GM12878 (cell line): ENCODE measurements around the gene KCNC2. TPM values are rescaled to one million over a fixed set of nuclear protein-coding genes. Genes with fewer than 3 reads are reported as not detected.

Experiments used
- ATAC-seq: fragments of 200-7000 bp; cut with Tn5 transposase; 3 replicates; pipeline ENCODE4 v1.9.1; 2020; ENCODE audit warnings: mild to moderate bottlenecking, moderate library complexity
- BruUV-seq: library from RNA; stranded (reverse); fragments of 400-500 nt; replicated peaks from 2 replicates; lab custom pipeline; 2021; lab: Mats Ljungman, UMichigan
- CTCF ChIA-PET: fragments of 300-600 bp; sonication (Branson Sonifier 250); formaldehyde crosslinking; extraction: SDS; loops from one replicate; lab custom pipeline; 2021; ENCODE audit warnings: inconsistent platforms; lab: Yijun Ruan, JAX
- POLR2A ChIA-PET: fragments of 350-600 bp; formaldehyde crosslinking; extraction: SDS; loops from one replicate; lab custom pipeline; 2021; ENCODE audit warnings: inconsistent platforms; lab: Charles Lee
- RAD21 ChIA-PET: fragments of 300-600 bp; sonication (Branson Sonifier 250); formaldehyde crosslinking; loops from one replicate; lab custom pipeline; 2023; ENCODE audit warnings: antibody characterized with exemption; ENCODE audit not compliant: unreplicated experiment; lab: Charles Lee
- SMC1A ChIA-PET: fragments of 300-600 bp; sonication (Branson Sonifier 250); formaldehyde crosslinking; loops from one replicate; lab custom pipeline; 2023; ENCODE audit not compliant: unreplicated experiment, uncharacterized antibody; lab: Charles Lee
- DNase-seq: peaks from one replicate; pipeline ENCODE4 v3.0.0-alpha.2; 2011; ENCODE audit warnings: low read depth, low spot score
- FAIRE-seq: peaks from 3 replicates; lab custom pipeline; 2011; peaks lifted over from hg19 to GRCh38; lab: Jason Lieb, UNC
- H2AFZ ChIP-seq: 2 replicates; pipeline ENCODE4 v1.6.0; 2011; ENCODE audit warnings: low read depth, low read length, control low read depth; ENCODE audit not compliant: control insufficient read depth
- H3K27ac ChIP-seq: 2 replicates; pipeline ENCODE4 v1.5.1; 2011; ENCODE audit warnings: control low read depth; ENCODE audit not compliant: control insufficient read depth, insufficient read depth
- H3K27me3 ChIP-seq, 2 experiments: replicated peaks in 1 of 2; 2 replicates each; pipeline versions ENCODE4 v1.6.0 to v1.6.1; 2011; ENCODE audit warnings: low read length in 1 of 2; ENCODE audit not compliant: control insufficient read depth in 2 of 2, insufficient read depth in 2 of 2
- H3K36me3 ChIP-seq, 2 experiments: 2 replicates each; pipeline ENCODE4 v1.5.1; 2011; ENCODE audit warnings: low read length in 1 of 2; ENCODE audit not compliant: control insufficient read depth in 2 of 2, insufficient read depth in 2 of 2
- H3K4me1 ChIP-seq: 2 replicates; pipeline ENCODE4 v1.6.1; 2011; ENCODE audit warnings: mild to moderate bottlenecking, low read length, moderate library complexity, mixed read lengths; ENCODE audit not compliant: control insufficient read depth, insufficient read depth
- H3K4me2 ChIP-seq: 2 replicates; pipeline ENCODE4 v1.6.0; 2011; ENCODE audit warnings: control low read depth; ENCODE audit not compliant: control insufficient read depth, insufficient read depth
- H3K4me3 ChIP-seq: fragments of 200-600 bp; sonication (generic); 2 replicates; pipeline ENCODE4 v1.5.1; 2016
- H3K79me2 ChIP-seq: 2 replicates; pipeline ENCODE4 v1.6.0; 2011; ENCODE audit warnings: low read length; ENCODE audit not compliant: control insufficient read depth, insufficient read depth
- H3K9ac ChIP-seq: 2 replicates; pipeline ENCODE4 v1.8.0; 2011; ENCODE audit warnings: low read length, control low read depth, mixed read lengths; ENCODE audit not compliant: control insufficient read depth, insufficient read depth
- H3K9me3 ChIP-seq: replicated peaks from 3 replicates; pipeline ENCODE4 v1.5.1; 2011; ENCODE audit warnings: mild to moderate bottlenecking, low read length; ENCODE audit not compliant: control insufficient read depth, insufficient read depth
- H4K20me1 ChIP-seq: 2 replicates; pipeline ENCODE4 v1.6.0; 2011; ENCODE audit not compliant: control insufficient read depth, insufficient read depth
- HDGF ChIP-seq: fragments of 450-650 bp; IDR thresholded peaks from 2 replicates; pipeline ENCODE4 v1.6.1; 2016; ENCODE audit warnings: antibody characterized with exemption
- NFIC ChIP-seq: IDR thresholded peaks from 2 replicates; pipeline ENCODE4 v1.6.1; 2012; ENCODE audit warnings: low read depth, mild to moderate bottlenecking, inconsistent platforms, low read length, moderate library complexity
- NR2C1 ChIP-seq: fragments of 450-650 bp; IDR thresholded peaks from 2 replicates; pipeline ENCODE4 v1.6.1; 2017; ENCODE audit warnings: antibody characterized with exemption, mild to moderate bottlenecking, moderate library complexity
- PML ChIP-seq: IDR thresholded peaks from 2 replicates; pipeline ENCODE4 v1.6.1; 2012; ENCODE audit warnings: low read length, inconsistent platforms
- SREBF1 ChIP-seq: IDR thresholded peaks from 2 replicates; pipeline ENCODE4 v1.6.1; 2012; ENCODE audit warnings: mild to moderate bottlenecking, low read length
- TBL1XR1 ChIP-seq: IDR thresholded peaks from 2 replicates; pipeline ENCODE4 v1.6.1; 2012; ENCODE audit warnings: low read depth, low read length, improper control_type of control experiment
- ZNF207 ChIP-seq: fragments of 450-650 bp; IDR thresholded peaks from 2 replicates; pipeline ENCODE4 v1.6.1; 2014; ENCODE audit warnings: antibody characterized with exemption, mild to moderate bottlenecking, borderline replicate concordance
- WGBS: methylation state at CpG from one replicate; pipeline ENCODE4 v1.1.6; 2016; ENCODE audit warnings: low lambda C conversion rate; ENCODE audit not compliant: insufficient replicate concordance, insufficient coverage; ENCODE audit errors: missing lambda C conversion rate; 5-methylcytosine and 5-hydroxymethylcytosine counted together
- in situ Hi-C: fragments of 300-500 bp; cut with MboI; formaldehyde crosslinking; loops from 9 replicates; pipeline ENCODE4 v1.14.3; 2018; ENCODE audit warnings: mixed read lengths
- intact Hi-C: fragments of 100-400 bp; cut with micrococcal nuclease; formaldehyde crosslinking; loops from one replicate; pipeline ENCODE4 v1.14.2; 2022; ENCODE audit not compliant: unreplicated experiment
- polyA plus RNA-seq, 11 experiments: library from polyadenylated mRNA; depleted of rRNA in 4 of 11; unstranded in 6 of 11; stranded (reverse) in 5 of 11; fragments of >200 nt; fragmentation: Nextera tagmentation in 4 of 11; fragmentation: Illumina TruSeq in 1 of 11; extraction: Ambion mirVana in 4 of 11; extraction: Trizol in 1 of 11; gene quantifications; 1 replicate in 1 of 11; 2 replicates in 10 of 11; pipeline versions ENCODE4 v1.2.1 to v1.2.3, GENCODE V29; 2011 to 2016; ENCODE audit warnings: inconsistent platforms in 2 of 11, missing spikeins in 2 of 11, low read depth in 1 of 11
- total RNA-seq, 4 experiments: library from RNA; depleted of rRNA in 3 of 4; stranded (reverse); fragments of >200 nt in 3 of 4; fragmentation: Illumina TruSeq in 1 of 4; extraction: Trizol in 1 of 4; gene quantifications; 2 replicates each; pipeline versions ENCODE4 v1.2.1 to v1.2.3, GENCODE V29; 2013 to 2021

The KCNC2 gene
- total and polyA plus RNA-seq, 10 of the 15 experiments (the other 5 are each of a cell fraction or from before 2014, with no cell fraction given): 0.03 to 2.3 (median 0.08) TPM; not detected in 7

GRCh38 chr12:75000120-75000519, 209.5 kb downstream of the KCNC2 start (continued):
- TF ChIP-seq TBL1XR1 (no peak), NFIC (no peak)
- TF ChIP-seq, all 136 proteins: peak for 0

DNA sequence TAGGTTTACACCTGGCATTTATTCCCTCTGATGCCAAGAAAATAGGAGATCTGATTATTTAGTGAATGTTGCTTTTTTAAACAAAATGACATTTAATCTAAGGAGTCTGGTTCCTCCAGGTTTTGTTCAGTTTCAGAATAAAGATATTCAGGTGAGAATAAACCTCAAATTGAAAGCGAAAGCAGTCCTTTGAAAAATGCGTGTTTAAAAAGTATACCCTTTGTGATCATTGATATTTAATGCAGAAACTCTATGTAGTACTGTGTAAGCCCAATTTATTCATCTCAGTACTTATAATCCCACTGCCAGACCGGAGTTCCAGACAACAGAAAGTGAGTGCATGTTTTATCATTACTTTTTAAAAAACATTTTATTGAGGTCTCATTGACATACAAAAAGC, 210.2 kb downstream of the KCNC2 start:
- TF ChIP-seq PML (no peak), SREBF1 (no peak), ZNF207 (no peak), HDGF (no peak), NR2C1 (no peak)
- no peaks in the 10 kb centered on the region for H3K79me2 ChIP-seq
- no peak overlapping the region for H3K4me3 ChIP-seq
- ATAC-seq (peak; percentile 63), FAIRE-seq (no peak), DNase-seq (no peak)
- H3K36me3 ChIP-seq: no peaks in the 10 kb centered on the region
- H3K27me3 ChIP-seq: no peaks in the 10 kb centered on the region
- WGBS: 16% methylated on average over 3 of the region's 3 CpGs
- H3K4me1 ChIP-seq: no peaks in the 10 kb centered on the region
- no peaks in the 10 kb centered on the region for H3K9me3 ChIP-seq
- H3K9ac ChIP-seq: no peak overlapping the region
- no peak overlapping the region for H3K4me2 ChIP-seq
- H2AFZ ChIP-seq: no peak overlapping the region
- RAD21 ChIA-PET: interaction anchor here (1.7 to 2.1 kb wide), 2 partner anchors 11 to 15 kb away, joined by 7 read pairs; no protein-coding TSS in a partner anchor
- H3K27ac ChIP-seq: no peak overlapping the region
- in situ Hi-C loops: no loop called here
- H4K20me1 ChIP-seq: no peaks in the 10 kb centered on the region
- POLR2A ChIA-PET: interaction anchor here (0.6 kb wide), 1 partner anchor 924 kb away, joined by 3 read pairs; no protein-coding TSS in a partner anchor
- CTCF ChIA-PET: interaction anchor here (1.0 kb wide), 2 partner anchors 44 to 136 kb away, joined by 3 read pairs; no protein-coding TSS in a partner anchor
- BruUV-seq: no TSS peak
- intact Hi-C loops: no loop called here
- SMC1A ChIA-PET: interaction anchor here (0.6 to 2.0 kb wide), 8 partner anchors 9 to 56 kb away, joined by 3 to 10 read pairs (median 4); no protein-coding TSS in a partner anchor

Other genes starting within 250 kb of the KCNC2 start
- gene CAPS2, start 120.5 kb upstream of the KCNC2 start, total RNA-seq (2014; rRNA removed): 3.2 and 4.1 TPM in 2 replicates
- gene CAPS2, start 120.5 kb upstream of the KCNC2 start, total RNA-seq (2014; rRNA removed; fragmentation: Illumina TruSeq; extraction: Trizol): 6.4 and 8.1 TPM in 2 replicates
- 5.1 and 5.4 TPM in 2 replicates for gene CAPS2, start 120.5 kb upstream of the KCNC2 start, total RNA-seq (2021)
- gene CAPS2, start 120.5 kb upstream of the KCNC2 start, polyA plus RNA-seq (2011; rRNA removed): 2.0 and 3.9 TPM in 2 replicates
- gene CAPS2, start 120.5 kb upstream of the KCNC2 start, polyA plus RNA-seq (2014; fragmentation: Illumina TruSeq; extraction: Trizol): 4.1 and 9.5 TPM in 2 replicates
- 1 to 10 TPM; 4.5 to 6.4 TPM for gene CAPS2, start 120.5 kb upstream of the KCNC2 start, polyA plus RNA-seq (2014; fragmentation: Nextera tagmentation; extraction: Ambion mirVana)
- 4.2 and 4.3 TPM in 2 replicates for gene CAPS2, start 120.5 kb upstream of the KCNC2 start, polyA plus RNA-seq (2014; rRNA removed)
- 1 to 10 TPM; 4.2 TPM for gene CAPS2, start 120.5 kb upstream of the KCNC2 start, polyA plus RNA-seq (2016; fragmentation: Nextera tagmentation; extraction: Ambion mirVana)
- gene GLIPR1L1, start 124.8 kb upstream of the KCNC2 start, total RNA-seq (2014; rRNA removed): not detected in 2 replicates
- not detected in 2 replicates for gene GLIPR1L1, start 124.8 kb upstream of the KCNC2 start, total RNA-seq (2014; rRNA removed; fragmentation: Illumina TruSeq; extraction: Trizol)
- gene GLIPR1L1, start 124.8 kb upstream of the KCNC2 start, total RNA-seq (2021): not detected in 2 replicates
- not detected in 2 replicates for gene GLIPR1L1, start 124.8 kb upstream of the KCNC2 start, polyA plus RNA-seq (2011; rRNA removed)
- gene GLIPR1L1, start 124.8 kb upstream of the KCNC2 start, polyA plus RNA-seq (2014; fragmentation: Illumina TruSeq; extraction: Trizol): not detected in 2 replicates
- gene GLIPR1L1, start 124.8 kb upstream of the KCNC2 start, polyA plus RNA-seq (2014; fragmentation: Nextera tagmentation; extraction: Ambion mirVana): under 1 TPM; 0.10 to 0.13 TPM
- not detected in 2 replicates for gene GLIPR1L1, start 124.8 kb upstream of the KCNC2 start, polyA plus RNA-seq (2014; rRNA removed)
- under 1 TPM in 1 of 2 experiments, not detected in 1; 0.47 TPM for gene GLIPR1L1, start 124.8 kb upstream of the KCNC2 start, polyA plus RNA-seq (2016; fragmentation: Nextera tagmentation; extraction: Ambion mirVana)
- gene GLIPR1L2, start 181.2 kb upstream of the KCNC2 start, total RNA-seq (2014; rRNA removed): 0.06 and 0.38 TPM in 2 replicates
- 0.09 and 0.18 TPM in 2 replicates for gene GLIPR1L2, start 181.2 kb upstream of the KCNC2 start, total RNA-seq (2014; rRNA removed; fragmentation: Illumina TruSeq; extraction: Trizol)
- gene GLIPR1L2, start 181.2 kb upstream of the KCNC2 start, total RNA-seq (2021): not detected in 2 replicates
- 0.15 and 0.24 TPM in 2 replicates for gene GLIPR1L2, start 181.2 kb upstream of the KCNC2 start, polyA plus RNA-seq (2011; rRNA removed)
- gene GLIPR1L2, start 181.2 kb upstream of the KCNC2 start, polyA plus RNA-seq (2014; fragmentation: Illumina TruSeq; extraction: Trizol): 0.18 TPM in 1 of 2 replicates, not detected in the other
- under 1 TPM in 1 of 2 experiments, not detected in 1; 0.04 TPM for gene GLIPR1L2, start 181.2 kb upstream of the KCNC2 start, polyA plus RNA-seq (2014; fragmentation: Nextera tagmentation; extraction: Ambion mirVana)
- 0.06 TPM in 1 of 2 replicates, not detected in the other for gene GLIPR1L2, start 181.2 kb upstream of the KCNC2 start, polyA plus RNA-seq (2014; rRNA removed)
- gene GLIPR1L2, start 181.2 kb upstream of the KCNC2 start, polyA plus RNA-seq (2016; fragmentation: Nextera tagmentation; extraction: Ambion mirVana): under 1 TPM in 1 of 2 experiments, not detected in 1; 0.39 TPM